ENCODE data around the gene PATJ.

- TF ChIP-seq, protein P1, sequence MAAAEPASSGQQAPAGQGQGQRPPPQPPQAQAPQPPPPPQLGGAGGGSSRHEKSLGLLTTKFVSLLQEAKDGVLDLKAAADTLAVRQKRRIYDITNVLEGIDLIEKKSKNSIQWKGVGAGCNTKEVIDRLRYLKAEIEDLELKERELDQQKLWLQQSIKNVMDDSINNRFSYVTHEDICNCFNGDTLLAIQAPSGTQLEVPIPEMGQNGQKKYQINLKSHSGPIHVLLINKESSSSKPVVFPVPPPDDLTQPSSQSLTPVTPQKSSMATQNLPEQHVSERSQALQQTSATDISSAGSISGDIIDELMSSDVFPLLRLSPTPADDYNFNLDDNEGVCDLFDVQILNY (CRISPR knock-in tag; conservative IDR thresholded peaks at IDR 0.05) = no peak
- TF ChIP-seq CTCF (CRISPR knock-in tag; IDR thresholded peaks at IDR 0.05) (peak; percentile 46), MED13 (CRISPR knock-in tag; IDR thresholded peaks at IDR 0.05) (no peak), TCF7 (IDR thresholded peaks at IDR 0.05; ENCODE audit: low read depth) (no peak), EZH2 (conservative IDR thresholded peaks at IDR 0.05; ENCODE audit: low read depth, low read length) (no peak), HMGA1 (CRISPR knock-in tag; conservative IDR thresholded peaks at IDR 0.05) (no peak), CEBPB (IDR thresholded peaks at IDR 0.05; ENCODE audit: borderline replicate concordance, low read depth, low read length) (no peak), ZNF563 (CRISPR knock-in tag; IDR thresholded peaks at IDR 0.05) (no peak), ZNF510 (CRISPR knock-in tag; IDR thresholded peaks at IDR 0.05; ENCODE audit: low read depth) (no peak)
These were observed 208.1 kb downstream of the PATJ start for GRCh38 chr1:61950418-61950817.
